ENCODE measurements around the gene PLXNA1. TPM values are rescaled to one million over a fixed set of nuclear protein-coding genes. Genes with fewer than 3 reads are reported as not detected.

The PLXNA1 gene
- polyA plus RNA-seq, 4 donors = 26.3 to 31.4 (median 30.0) TPM

DNA sequence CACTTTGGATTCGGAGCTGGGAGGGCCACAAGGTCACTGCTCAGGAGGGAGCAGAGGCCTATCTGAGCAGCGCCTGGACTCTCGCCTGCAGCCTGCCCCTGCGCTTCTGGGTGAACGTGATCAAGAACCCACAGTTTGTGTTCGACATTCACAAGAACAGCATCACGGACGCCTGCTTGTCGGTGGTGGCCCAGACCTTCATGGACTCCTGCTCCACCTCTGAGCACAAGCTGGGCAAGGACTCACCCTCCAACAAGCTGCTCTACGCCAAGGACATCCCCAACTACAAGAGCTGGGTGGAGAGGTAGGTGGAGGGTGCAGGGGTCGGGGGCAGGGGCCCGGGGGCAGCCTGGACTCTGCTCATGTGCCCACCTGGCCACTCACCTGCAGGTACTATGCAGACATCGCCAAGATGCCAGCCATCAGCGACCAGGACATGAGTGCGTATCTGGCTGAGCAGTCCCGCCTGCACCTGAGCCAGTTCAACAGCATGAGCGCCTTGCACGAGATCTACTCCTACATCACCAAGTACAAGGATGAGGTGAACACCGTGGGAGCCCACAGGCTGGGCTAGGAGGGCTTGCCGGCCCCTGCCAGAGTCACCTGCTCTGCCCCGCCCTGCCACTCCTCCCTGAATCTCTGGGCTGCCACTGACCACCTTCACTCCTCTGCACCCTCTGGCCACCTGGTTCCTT, 49.5 kb downstream of the PLXNA1 start:
- no peak for DNase-seq (ENCODE audit: low read depth in 4 of 4, low spot score in 3 of 4)

Other genes starting within 250 kb of the PLXNA1 start
- gene PRR23E, start 210.0 kb downstream of the PLXNA1 start, polyA plus RNA-seq (ENCODE audit: insufficient read length in 4 of 4) = not detected